C4-2B (cell line): Measurements from ENCODE around the gene CEP250.

ENCODE experiments used
- CTCF ChIP-seq: fragments of 450-650 bp; conservative IDR thresholded peaks from 2 replicates; pipeline ENCODE4 v1.5.1; 2017; ENCODE audit warnings: mild to moderate bottlenecking
- ZFX ChIP-seq: fragments of 450-650 bp; IDR thresholded peaks from 2 replicates; pipeline ENCODE4 v1.6.1; 2017

- TF ChIP-seq CTCF = no peak
- no peak for TF ChIP-seq ZFX
These were observed 13.4 kb downstream of the CEP250 start for GRCh38 chr20:35468671-35469334.
